Measurements from ENCODE around the gene PDE2A.

Gene PDE2A

DNA sequence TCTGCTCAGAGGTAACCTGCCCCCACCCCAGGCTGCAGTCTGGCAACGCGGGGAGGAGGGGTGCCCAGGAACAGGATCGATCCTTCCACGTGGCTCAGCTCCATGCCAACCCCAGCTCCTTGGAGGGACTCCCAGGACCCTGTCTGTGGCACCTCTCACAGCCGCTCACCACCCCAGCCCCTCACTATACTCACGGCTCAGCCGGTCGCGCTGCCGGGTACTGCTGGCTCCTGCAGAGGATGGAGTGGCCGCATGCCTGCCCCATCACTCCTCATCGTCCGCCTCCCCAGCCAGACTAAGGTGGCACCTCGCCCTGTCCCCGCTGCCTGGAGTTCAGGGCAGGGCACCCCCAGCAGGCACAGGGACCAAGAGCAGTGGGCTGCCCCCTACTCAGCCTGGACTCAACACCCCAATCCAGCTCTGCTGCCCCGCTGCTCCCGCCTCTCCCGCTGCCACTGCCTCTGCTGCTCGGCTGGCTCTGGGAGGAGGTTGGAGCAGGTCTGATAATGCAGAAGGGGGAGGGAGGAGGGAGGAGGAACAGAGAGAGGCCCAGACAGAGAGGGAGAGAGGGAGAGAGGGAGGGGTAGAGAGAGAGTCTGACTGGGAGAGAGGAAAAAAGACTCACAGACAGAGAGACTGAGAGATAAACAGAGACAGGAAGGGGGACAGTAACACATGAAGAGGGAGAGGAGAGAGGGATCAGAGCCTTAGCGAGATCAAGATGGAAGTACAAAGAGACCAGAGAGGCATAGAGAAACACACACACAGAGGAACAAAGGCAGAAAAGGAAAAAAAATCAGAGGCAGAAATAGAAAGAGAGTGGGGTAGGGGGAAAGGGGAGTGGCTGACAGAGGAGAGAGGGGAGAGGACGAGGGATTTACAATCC, at the start of gene PDE2A:
Gene PDE2A, minus strand, starts transcription at position 480 of the 886 bp plus-strand sequence. Its CDS starts 215 bp downstream, at position 265.
- Histone ChIP-seq H4K20me1 (peaks cover 62% of the 10 kb centered on the region), H3K36me3 (no peaks in the 10 kb centered on the region), H3K9me3 (no peaks in the 10 kb centered on the region), H3K9ac (no peak within 1 kb of the TSS), H3K4me1 (peaks cover 18% of the 10 kb centered on the region), H3K4me3 (no peak within 1 kb of the TSS), H3K27me3 (peaks cover 52% of the 10 kb centered on the region), H3K4me2 (peak within 1 kb of the TSS; percentile 53; the same call in 1 of the 2 replicates), H3K27ac (no peak within 1 kb of the TSS)
- no peak for TF ChIP-seq Cebpa-rat (IDR thresholded peaks at IDR 0.05)

- H3K9ac ChIP-seq: peak overlapping the region; percentile 91; the same call in 1 of the 2 replicates
- no peak overlapping the region for H3K4me2 ChIP-seq
- no peaks in the 10 kb centered on the region for H3K27me3 ChIP-seq
- no peaks in the 10 kb centered on the region for H3K9me3 ChIP-seq
- peaks cover 31% of the 10 kb centered on the region for H4K20me1 ChIP-seq
- no peak overlapping the region for H3K4me3 ChIP-seq
- TF ChIP-seq Cebpa-rat (IDR thresholded peaks at IDR 0.05): no peak
- H3K36me3 ChIP-seq: peaks cover 32% of the 10 kb centered on the region
- H3K4me1 ChIP-seq: peaks cover 68% of the 10 kb centered on the region
- peak overlapping the region; percentile 92; the same call in 1 of the 2 replicates for H3K27ac ChIP-seq
These were observed 49.3 kb upstream of the PDE2A start for GRCh38 chr11:72723508-72723907.

GRCh38 chr11:72722050-72722748, 48.0 kb upstream of the PDE2A start:
- peaks cover 75% of the 10 kb centered on the region for H3K4me1 ChIP-seq
- H3K4me3 ChIP-seq: peak overlapping the region; percentile 83
- H3K9me3 ChIP-seq: no peaks in the 10 kb centered on the region
- peak overlapping the region; percentile 100 for H3K4me2 ChIP-seq
- peaks cover 45% of the 10 kb centered on the region for H3K36me3 ChIP-seq
- H3K9ac ChIP-seq: peak overlapping the region; percentile 91
- no peaks in the 10 kb centered on the region for H3K27me3 ChIP-seq
- H4K20me1 ChIP-seq: peaks cover 44% of the 10 kb centered on the region
- TF ChIP-seq Cebpa-rat (IDR thresholded peaks at IDR 0.05): no peak
- H3K27ac ChIP-seq: peak overlapping the region; percentile 92

GRCh38 chr11:72721689-72722049, 47.4 kb upstream of the PDE2A start:
- peaks cover 45% of the 10 kb centered on the region for H3K36me3 ChIP-seq
- H3K4me1 ChIP-seq: peaks cover 76% of the 10 kb centered on the region
- no peaks in the 10 kb centered on the region for H3K9me3 ChIP-seq
- peak overlapping the region; percentile 100 for H3K4me2 ChIP-seq
- peak overlapping the region; percentile 92 for H3K27ac ChIP-seq
- H3K9ac ChIP-seq: peak overlapping the region; percentile 91
- no peak for TF ChIP-seq Cebpa-rat (IDR thresholded peaks at IDR 0.05)
- H3K4me3 ChIP-seq: peak overlapping the region; percentile 83
- H3K27me3 ChIP-seq: no peaks in the 10 kb centered on the region
- peaks cover 50% of the 10 kb centered on the region for H4K20me1 ChIP-seq

DNA sequence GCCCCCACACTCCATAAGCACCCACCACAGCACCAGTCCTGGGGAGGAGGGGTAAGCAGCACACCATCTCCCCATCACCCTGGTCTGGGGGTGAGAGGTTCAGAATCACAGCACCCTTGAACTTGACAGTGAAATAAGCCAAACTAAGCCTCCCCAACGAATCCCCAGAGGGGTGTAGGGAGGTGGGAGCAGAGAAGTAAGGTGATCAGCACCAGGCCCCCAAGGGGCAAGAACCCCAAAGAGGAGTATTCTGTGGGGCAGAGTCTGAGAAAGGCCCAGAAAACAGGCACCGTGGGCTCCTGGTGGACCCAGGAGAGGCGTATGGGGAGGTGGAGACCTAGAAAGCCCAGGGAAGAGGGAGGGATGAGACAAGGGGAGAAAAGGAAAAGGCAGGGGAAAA, 47.1 kb upstream of the PDE2A start:
- Histone ChIP-seq H3K9ac (peak overlapping the region; percentile 91), H3K4me1 (peaks cover 80% of the 10 kb centered on the region), H3K4me2 (peak overlapping the region; percentile 100), H3K9me3 (no peaks in the 10 kb centered on the region), H3K36me3 (peaks cover 47% of the 10 kb centered on the region), H3K4me3 (peak overlapping the region; percentile 83), H4K20me1 (peaks cover 53% of the 10 kb centered on the region), H3K27ac (peak overlapping the region; percentile 92), H3K27me3 (no peaks in the 10 kb centered on the region)
- no peak for TF ChIP-seq Cebpa-rat (IDR thresholded peaks at IDR 0.05)

DNA sequence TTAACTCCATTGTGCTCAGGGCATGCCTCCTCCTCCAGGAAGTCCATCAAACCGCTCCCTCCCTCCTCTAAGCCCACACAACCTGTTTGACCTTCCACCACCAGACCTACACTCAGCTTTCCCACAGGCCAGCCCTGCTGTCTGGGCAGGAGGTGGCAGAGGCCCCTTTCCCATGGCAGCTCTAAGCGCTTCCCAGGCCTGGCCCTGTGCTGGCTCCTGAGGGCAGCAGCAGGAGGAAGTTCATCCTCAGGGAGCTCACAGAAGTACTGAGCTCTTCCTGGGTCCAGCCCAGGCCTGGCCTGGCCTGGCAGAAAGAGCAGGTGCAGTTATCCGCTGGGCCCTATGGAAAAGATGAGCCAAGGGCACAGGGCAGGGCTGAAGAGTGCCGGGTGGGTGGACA, 46.6 kb upstream of the PDE2A start:
- peaks cover 83% of the 10 kb centered on the region for H3K4me1 ChIP-seq
- peak overlapping the region; percentile 83 for H3K4me3 ChIP-seq
- H4K20me1 ChIP-seq: peaks cover 58% of the 10 kb centered on the region
- no peaks in the 10 kb centered on the region for H3K9me3 ChIP-seq
- H3K36me3 ChIP-seq: peaks cover 43% of the 10 kb centered on the region
- no peak for TF ChIP-seq Cebpa-rat (IDR thresholded peaks at IDR 0.05)
- H3K9ac ChIP-seq: peak overlapping the region; percentile 91
- peak overlapping the region; percentile 92 for H3K27ac ChIP-seq
- H3K27me3 ChIP-seq: no peaks in the 10 kb centered on the region
- H3K4me2 ChIP-seq: peak overlapping the region; percentile 100

DNA sequence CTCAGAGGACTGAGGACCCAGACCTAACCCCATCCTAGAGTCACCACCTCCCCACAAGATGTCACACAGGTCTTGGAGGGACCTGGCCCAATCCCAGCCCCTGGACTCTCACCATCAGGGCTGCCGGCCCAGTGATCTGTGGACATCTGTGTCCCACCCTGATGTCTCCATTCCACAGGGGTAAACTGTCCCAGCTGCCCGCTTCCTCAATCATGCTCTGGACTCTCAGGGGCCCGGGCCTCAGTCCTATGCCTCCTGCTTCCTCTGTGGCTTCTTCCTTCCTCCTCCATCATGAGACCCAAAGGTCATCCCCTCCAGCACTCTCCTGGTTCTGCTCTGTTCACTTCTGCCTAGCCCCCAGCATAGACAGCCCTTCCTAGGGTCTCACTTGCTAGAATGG, 45.8 kb upstream of the PDE2A start:
- Histone ChIP-seq H3K4me1 (peaks cover 83% of the 10 kb centered on the region), H3K9me3 (no peaks in the 10 kb centered on the region), H3K36me3 (peaks cover 42% of the 10 kb centered on the region), H3K27ac (peak overlapping the region; percentile 92), H3K9ac (peak overlapping the region; percentile 91), H3K4me2 (peak overlapping the region; percentile 100), H3K4me3 (peak overlapping the region; percentile 83), H3K27me3 (no peaks in the 10 kb centered on the region), H4K20me1 (peaks cover 66% of the 10 kb centered on the region)
- TF ChIP-seq Cebpa-rat (IDR thresholded peaks at IDR 0.05): no peak

DNA sequence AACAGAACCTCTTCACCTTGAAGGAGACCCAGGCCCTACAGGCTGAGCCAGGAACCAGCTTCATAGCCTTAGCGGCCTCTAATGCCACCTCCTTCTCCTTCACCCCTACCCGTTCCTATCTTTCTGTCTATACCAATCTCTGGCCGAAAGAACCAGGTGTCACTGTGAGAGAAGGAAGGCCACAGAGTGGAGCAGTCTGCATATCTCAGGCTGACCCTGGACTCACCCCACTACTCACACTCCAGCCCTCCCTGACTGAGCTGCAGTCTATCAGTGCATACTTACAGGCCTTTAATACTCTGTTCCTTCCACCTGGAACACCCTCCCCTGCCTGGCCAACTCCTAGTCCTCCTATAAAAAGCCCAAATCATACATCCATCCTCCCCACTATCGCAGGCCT, 45.3 kb upstream of the PDE2A start:
- Histone ChIP-seq H3K27me3 (no peaks in the 10 kb centered on the region), H3K27ac (peak overlapping the region; percentile 92), H3K4me3 (peak overlapping the region; percentile 83), H3K36me3 (peaks cover 47% of the 10 kb centered on the region), H3K4me1 (peaks cover 83% of the 10 kb centered on the region), H4K20me1 (peaks cover 71% of the 10 kb centered on the region), H3K9me3 (no peaks in the 10 kb centered on the region), H3K4me2 (peak overlapping the region; percentile 100), H3K9ac (peak overlapping the region; percentile 91)
- TF ChIP-seq Cebpa-rat (IDR thresholded peaks at IDR 0.05): no peak

GRCh38 chr11:72719144-72719543, 44.9 kb upstream of the PDE2A start:
- no peaks in the 10 kb centered on the region for H3K9me3 ChIP-seq
- no peaks in the 10 kb centered on the region for H3K27me3 ChIP-seq
- H3K4me2 ChIP-seq: peak overlapping the region; percentile 100
- peaks cover 83% of the 10 kb centered on the region for H3K4me1 ChIP-seq
- H3K4me3 ChIP-seq: peak overlapping the region; percentile 83; the same call in 1 of the 2 replicates
- TF ChIP-seq Cebpa-rat (IDR thresholded peaks at IDR 0.05): no peak
- peak overlapping the region; percentile 92 for H3K27ac ChIP-seq
- peaks cover 75% of the 10 kb centered on the region for H4K20me1 ChIP-seq
- H3K36me3 ChIP-seq: peaks cover 51% of the 10 kb centered on the region
- peak overlapping the region; percentile 91 for H3K9ac ChIP-seq

- Histone ChIP-seq H4K20me1 (peaks cover 85% of the 10 kb centered on the region), H3K4me1 (peaks cover 90% of the 10 kb centered on the region)
- no peak for TF ChIP-seq Cebpa-rat (IDR thresholded peaks at IDR 0.05)
These were observed 43.9 kb upstream of the PDE2A start for GRCh38 chr11:72718101-72718501.

More at GRCh38 chr11:72718101-72718501, 43.9 kb upstream of the PDE2A start:
- Histone ChIP-seq H3K4me2 (peak overlapping the region; percentile 100), H3K36me3 (peaks cover 51% of the 10 kb centered on the region), H3K27ac (no peak overlapping the region), H3K27me3 (no peaks in the 10 kb centered on the region), H3K9me3 (no peaks in the 10 kb centered on the region), H3K9ac (0 out of 2 replicates have a peak overlapping the region, but pooled peaks have one; percentile 10), H3K4me3 (no peak overlapping the region)

All from BLaER1 (cell line).